Anterior cingulate cortex (tissue), 58 donors: ENCODE data around the gene ASB2.
A peak's percentile ranks its signal among the peaks of the same experiment; 100 is the strongest.

ENCODE experiments used
- DNase-seq, 58 donors: peaks; one replicate each; lab custom pipeline; 2025; lab: John Stamatoyannopoulos, UW

The ASB2 gene

GRCh38 chr14:93976477-93977057, at the start of gene ASB2:
Gene ASB2, minus strand, starts transcription at chr14:93976570. Its CDS starts 12,031 bp downstream, at chr14:93964539.
- peak in 5 of 58 donors; percentile 19 to 36 (median 31) for DNase-seq

- DNase-seq: no peak
Measured at GRCh38 chr14:94025720-94026119, 49.4 kb upstream of the ASB2 start.

- DNase-seq: no peak
Measured at GRCh38 chr14:94024549-94024948, 48.2 kb upstream of the ASB2 start.

- no peak for DNase-seq
Measured at GRCh38 chr14:94022532-94023411, 46.4 kb upstream of the ASB2 start.

- no peak for DNase-seq
Measured at GRCh38 chr14:94021416-94022157, 45.2 kb upstream of the ASB2 start.

- DNase-seq: peak in 1 of 58 donors; percentile 10
Measured at GRCh38 chr14:94021001-94021400, 44.6 kb upstream of the ASB2 start.

- DNase-seq: no peak
Measured at GRCh38 chr14:94020267-94020666, 43.9 kb upstream of the ASB2 start.

GRCh38 chr14:94019329-94019728, 43.0 kb upstream of the ASB2 start:
- DNase-seq: no peak

GRCh38 chr14:94018308-94018707, 41.9 kb upstream of the ASB2 start:
- no peak for DNase-seq

- DNase-seq: no peak
Measured at GRCh38 chr14:94016446-94016976, 40.1 kb upstream of the ASB2 start.

GRCh38 chr14:94015223-94015622, 38.9 kb upstream of the ASB2 start:
- DNase-seq: no peak

GRCh38 chr14:94014382-94014781, 38.0 kb upstream of the ASB2 start:
- DNase-seq: no peak

- DNase-seq: no peak
Measured at GRCh38 chr14:94011795-94012194, 35.4 kb upstream of the ASB2 start.

GRCh38 chr14:94010625-94011024, 34.3 kb upstream of the ASB2 start:
- no peak for DNase-seq

GRCh38 chr14:94009767-94010166, 33.4 kb upstream of the ASB2 start:
- DNase-seq: no peak

GRCh38 chr14:94008234-94008633, 31.9 kb upstream of the ASB2 start:
- DNase-seq: no peak

GRCh38 chr14:94005324-94006073, 29.1 kb upstream of the ASB2 start:
- no peak for DNase-seq

- no peak for DNase-seq
Measured at GRCh38 chr14:94004015-94004414, 27.6 kb upstream of the ASB2 start.

- no peak for DNase-seq
Measured at GRCh38 chr14:94003397-94003796, 27.0 kb upstream of the ASB2 start.
